ENCODE results near the gene IL17RE. TPM values are rescaled to one million over a fixed set of nuclear protein-coding genes. Genes with fewer than 3 reads are reported as not detected.

IL17RE gene
- polyA plus RNA-seq, 3 donors, result 0.27 TPM; not detected in 2

DNA sequence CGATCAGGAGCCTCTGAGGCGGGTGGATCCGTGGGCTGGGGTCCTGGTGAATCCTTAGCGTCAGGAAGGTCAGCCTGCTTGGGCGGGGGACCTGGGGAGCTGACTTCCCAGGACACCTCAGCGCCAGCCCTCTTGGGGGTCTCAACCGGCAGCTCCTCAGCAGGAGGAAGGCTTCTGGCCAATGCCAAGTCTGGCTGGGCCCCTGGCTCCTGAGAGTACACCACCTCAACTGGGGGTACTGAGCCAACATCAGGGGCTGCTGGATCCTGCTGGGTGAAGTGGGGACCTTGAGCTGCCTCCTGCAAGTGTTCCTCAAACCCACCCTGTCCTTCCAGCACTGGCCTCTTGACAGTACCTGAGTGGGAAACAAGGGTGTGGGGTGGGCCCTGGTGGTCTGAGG, 46.5 kb downstream of the IL17RE start:
- H4K20me1 ChIP-seq (ENCODE audit: insufficient read depth, low read length), result no peaks in the 10 kb centered on the region
- peaks cover 0 to 5% of the 10 kb centered on the region in 2 donors for H3K36me3 ChIP-seq (replicated peaks in 1 of 2; ENCODE audit: control insufficient read depth in 1 of 2, insufficient read depth in 2 of 2, low read length in 2 of 2)
- TF ChIP-seq, protein P1, sequence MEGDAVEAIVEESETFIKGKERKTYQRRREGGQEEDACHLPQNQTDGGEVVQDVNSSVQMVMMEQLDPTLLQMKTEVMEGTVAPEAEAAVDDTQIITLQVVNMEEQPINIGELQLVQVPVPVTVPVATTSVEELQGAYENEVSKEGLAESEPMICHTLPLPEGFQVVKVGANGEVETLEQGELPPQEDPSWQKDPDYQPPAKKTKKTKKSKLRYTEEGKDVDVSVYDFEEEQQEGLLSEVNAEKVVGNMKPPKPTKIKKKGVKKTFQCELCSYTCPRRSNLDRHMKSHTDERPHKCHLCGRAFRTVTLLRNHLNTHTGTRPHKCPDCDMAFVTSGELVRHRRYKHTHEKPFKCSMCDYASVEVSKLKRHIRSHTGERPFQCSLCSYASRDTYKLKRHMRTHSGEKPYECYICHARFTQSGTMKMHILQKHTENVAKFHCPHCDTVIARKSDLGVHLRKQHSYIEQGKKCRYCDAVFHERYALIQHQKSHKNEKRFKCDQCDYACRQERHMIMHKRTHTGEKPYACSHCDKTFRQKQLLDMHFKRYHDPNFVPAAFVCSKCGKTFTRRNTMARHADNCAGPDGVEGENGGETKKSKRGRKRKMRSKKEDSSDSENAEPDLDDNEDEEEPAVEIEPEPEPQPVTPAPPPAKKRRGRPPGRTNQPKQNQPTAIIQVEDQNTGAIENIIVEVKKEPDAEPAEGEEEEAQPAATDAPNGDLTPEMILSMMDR (IDR thresholded peaks at IDR 0.05), result no peak
- H3K9me3 ChIP-seq (replicated peaks in 1 of 2; ENCODE audit: control insufficient read depth in 1 of 2, insufficient read depth in 1 of 2, low read length in 2 of 2), result no peaks in the 10 kb centered on the region
- no peak overlapping the region for H3K4me2 ChIP-seq (replicated peaks; ENCODE audit: extremely low read depth, low read length, poor library complexity, severe bottlenecking)
- H3K9ac ChIP-seq (ENCODE audit: insufficient read depth, low read length, poor library complexity, severe bottlenecking), result no peak overlapping the region
- Mint-ChIP-seq H3K27me3 (ENCODE audit: low read depth in 3 of 3) (peaks cover 13 to 29% (median 14%) of the 10 kb centered on the region in 3 donors), H3K4me3 (no peak overlapping the region), H3K36me3 (peaks cover 0 to 1% of the 10 kb centered on the region in 2 donors), H3K9me3 (peaks cover 0 to 3% (median 0%) of the 10 kb centered on the region in 7 donors), H3K4me1 (peaks cover 19% of the 10 kb centered on the region), H3K27ac (no peak overlapping the region)
- no peak for DNase-seq
- no peak overlapping the region for H2AFZ ChIP-seq (ENCODE audit: insufficient read depth, low read depth, low read length, poor library complexity, severe bottlenecking)
- no peak overlapping the region for H3K4me3 ChIP-seq (replicated peaks in 1 of 3; ENCODE audit: low read depth in 2 of 3, low read length in 3 of 3)
- WGBS (ENCODE audit: insufficient coverage), result 100% methylated on average over 5 of the region's 7 CpGs
- no peaks in the 10 kb centered on the region for H3K79me2 ChIP-seq (ENCODE audit: insufficient read depth, low read length)
- H3K27me3 ChIP-seq (ENCODE audit: control insufficient read depth in 2 of 2, insufficient read depth in 2 of 2, low read length in 2 of 2), result peaks cover 2 to 8% of the 10 kb centered on the region in 2 donors
- H3K4me1 ChIP-seq (ENCODE audit: control insufficient read depth in 1 of 2, insufficient read depth in 2 of 2, low read length in 2 of 2), result peaks cover 18% of the 10 kb centered on the region in 2 donors
- intact Hi-C loops (cut with micrococcal nuclease), result no loop called here
- H3K27ac ChIP-seq (ENCODE audit: low read depth in 1 of 2, low read length in 2 of 2), result no peak overlapping the region

DNA sequence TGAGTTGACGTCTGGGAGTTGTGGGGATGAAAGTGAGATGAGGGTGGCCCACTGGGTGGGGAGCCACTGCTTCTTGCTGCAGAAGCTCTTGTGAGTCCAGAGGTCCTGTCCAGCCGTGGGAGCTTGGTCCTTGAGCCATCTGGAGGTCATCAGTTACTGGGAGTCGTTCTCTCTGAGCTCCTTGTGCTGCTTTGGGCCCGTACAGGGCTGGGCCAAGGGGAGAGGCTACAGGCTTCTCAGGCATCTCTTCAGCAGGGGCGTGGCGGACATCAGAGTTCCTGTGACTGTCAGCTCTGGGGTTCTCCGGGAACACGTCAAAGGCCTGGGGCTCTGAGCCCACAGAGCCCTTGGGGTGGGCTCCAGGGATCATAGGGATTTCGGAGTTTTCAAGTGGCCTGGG, 47.0 kb downstream of the IL17RE start:
- no peak overlapping the region for H3K27ac Mint-ChIP-seq
- no peaks in the 10 kb centered on the region for H3K36me3 ChIP-seq (replicated peaks in 1 of 2; ENCODE audit: control insufficient read depth in 1 of 2, insufficient read depth in 2 of 2, low read length in 2 of 2)
- no peaks in the 10 kb centered on the region for H3K36me3 Mint-ChIP-seq
- H3K4me1 Mint-ChIP-seq, result peaks cover 22% of the 10 kb centered on the region
- H3K27me3 ChIP-seq (ENCODE audit: control insufficient read depth in 2 of 2, insufficient read depth in 2 of 2, low read length in 2 of 2), result peaks cover 2 to 8% of the 10 kb centered on the region in 2 donors
- no peak overlapping the region for H3K27ac ChIP-seq (ENCODE audit: low read depth in 1 of 2, low read length in 2 of 2)
- H3K4me3 ChIP-seq (replicated peaks in 1 of 3; ENCODE audit: low read depth in 2 of 3, low read length in 3 of 3), result no peak overlapping the region
- peaks cover 18% of the 10 kb centered on the region in 2 donors for H3K4me1 ChIP-seq (ENCODE audit: control insufficient read depth in 1 of 2, insufficient read depth in 2 of 2, low read length in 2 of 2)
- intact Hi-C loops (cut with micrococcal nuclease), result no loop called here
- peaks cover 13 to 29% (median 14%) of the 10 kb centered on the region in 3 donors for H3K27me3 Mint-ChIP-seq (ENCODE audit: low read depth in 3 of 3)
- WGBS (ENCODE audit: insufficient coverage), result 93% methylated on average over 9 of the region's 9 CpGs
- H3K9me3 ChIP-seq (replicated peaks in 1 of 2; ENCODE audit: control insufficient read depth in 1 of 2, insufficient read depth in 1 of 2, low read length in 2 of 2), result no peaks in the 10 kb centered on the region
- H4K20me1 ChIP-seq (ENCODE audit: insufficient read depth, low read length), result no peaks in the 10 kb centered on the region
- H2AFZ ChIP-seq (ENCODE audit: insufficient read depth, low read depth, low read length, poor library complexity, severe bottlenecking), result no peak overlapping the region
- peaks cover 0 to 3% (median 0%) of the 10 kb centered on the region in 7 donors for H3K9me3 Mint-ChIP-seq
- H3K9ac ChIP-seq (ENCODE audit: insufficient read depth, low read length, poor library complexity, severe bottlenecking), result no peak overlapping the region
- no peak overlapping the region for H3K4me2 ChIP-seq (replicated peaks; ENCODE audit: extremely low read depth, low read length, poor library complexity, severe bottlenecking)
- no peaks in the 10 kb centered on the region for H3K79me2 ChIP-seq (ENCODE audit: insufficient read depth, low read length)
- TF ChIP-seq, protein P1 (IDR thresholded peaks at IDR 0.05), result no peak
- H3K4me3 Mint-ChIP-seq, result no peak overlapping the region
- no peak for DNase-seq
